Measurements from ENCODE around the gene CMTM8. TPM values are rescaled to one million over a fixed set of nuclear protein-coding genes. Genes with fewer than 3 reads are reported as not detected.

The CMTM8 gene
- total and polyA plus RNA-seq, 2 donors (not counting 1 experiment from before 2014, with no cell fraction given) = under 0.01 to 0.50 TPM

- H2AFZ ChIP-seq (ENCODE audit: low read length) = peak overlapping the region; percentile 54
These were observed 109.1 kb downstream of the CMTM8 start for GRCh38 chr3:32347343-32348125.

GRCh38 chr3:32349184-32349583 is 110.7 kb downstream of the CMTM8 start:
- Histone ChIP-seq H3K4me2 (ENCODE audit: extremely low read depth, insufficient read depth, low read length) (no peak overlapping the region), H3K9me3 (ENCODE audit: control insufficient read depth, insufficient read depth, low read depth, low read length) (no peaks in the 10 kb centered on the region), H3K9ac (ENCODE audit: insufficient read depth, low read length) (no peak overlapping the region), H3K4me1 (ENCODE audit: control insufficient read depth, extremely low read depth, insufficient read depth, low read length) (no peaks in the 10 kb centered on the region), H3K4me3 (replicated peaks in 1 of 4; ENCODE audit: control extremely low read depth in 1 of 4, insufficient read depth in 1 of 4, low read depth in 3 of 4, low read length in 4 of 4) (no peak overlapping the region), H3K79me2 (ENCODE audit: control insufficient read depth, insufficient read depth, low read length) (no peaks in the 10 kb centered on the region), H3K36me3 (ENCODE audit: control insufficient read depth, insufficient read depth, low read length) (no peaks in the 10 kb centered on the region), H3K27me3 (ENCODE audit: control insufficient read depth, insufficient read depth, low read length) (no peaks in the 10 kb centered on the region), H2AFZ (ENCODE audit: low read length) (no peak overlapping the region), H3K27ac (ENCODE audit: insufficient read depth, low read length) (no peak overlapping the region), H4K20me1 (ENCODE audit: control insufficient read depth, extremely low read depth, insufficient read depth, low read length) (no peaks in the 10 kb centered on the region)
- TF ChIP-seq EZH2 (IDR thresholded peaks at IDR 0.05; ENCODE audit: low read length, missing control alignments) (no peak), CTCF (conservative IDR thresholded peaks at IDR 0.05 in 1 of 2, IDR thresholded peaks at IDR 0.05 in 1 of 2; ENCODE audit: low read depth in 1 of 2, low read length in 2 of 2) (no peak)
- no peak for DNase-seq (ENCODE audit: low read depth in 2 of 2)

More at GRCh38 chr3:32347343-32348125, 109.1 kb downstream of the CMTM8 start:
- H4K20me1 ChIP-seq (ENCODE audit: control insufficient read depth, extremely low read depth, insufficient read depth, low read length) = no peaks in the 10 kb centered on the region
- DNase-seq (ENCODE audit: low read depth in 2 of 2) = peak; percentile 10 to 18
- no peak overlapping the region for H3K4me3 ChIP-seq (replicated peaks in 1 of 4; ENCODE audit: control extremely low read depth in 1 of 4, insufficient read depth in 1 of 4, low read depth in 3 of 4, low read length in 4 of 4)
- H3K9me3 ChIP-seq (ENCODE audit: control insufficient read depth, insufficient read depth, low read depth, low read length) = no peaks in the 10 kb centered on the region
- no peak overlapping the region for H3K4me2 ChIP-seq (ENCODE audit: extremely low read depth, insufficient read depth, low read length)
- H3K27me3 ChIP-seq (ENCODE audit: control insufficient read depth, insufficient read depth, low read length) = peaks cover 2% of the 10 kb centered on the region
- no peaks in the 10 kb centered on the region for H3K4me1 ChIP-seq (ENCODE audit: control insufficient read depth, extremely low read depth, insufficient read depth, low read length)
- H3K9ac ChIP-seq (ENCODE audit: insufficient read depth, low read length) = no peak overlapping the region
- TF ChIP-seq EZH2 (IDR thresholded peaks at IDR 0.05; ENCODE audit: low read length, missing control alignments) (no peak), CTCF (conservative IDR thresholded peaks at IDR 0.05 in 1 of 2, IDR thresholded peaks at IDR 0.05 in 1 of 2; ENCODE audit: low read depth in 1 of 2, low read length in 2 of 2) (no peak)
- H3K36me3 ChIP-seq (ENCODE audit: control insufficient read depth, insufficient read depth, low read length) = no peaks in the 10 kb centered on the region
- no peaks in the 10 kb centered on the region for H3K79me2 ChIP-seq (ENCODE audit: control insufficient read depth, insufficient read depth, low read length)
- H3K27ac ChIP-seq (ENCODE audit: insufficient read depth, low read length) = no peak overlapping the region

- no peak for DNase-seq (ENCODE audit: low read depth in 2 of 2)
- Histone ChIP-seq H3K4me2 (ENCODE audit: extremely low read depth, insufficient read depth, low read length) (no peak overlapping the region), H3K79me2 (ENCODE audit: control insufficient read depth, insufficient read depth, low read length) (no peaks in the 10 kb centered on the region), H3K4me1 (ENCODE audit: control insufficient read depth, extremely low read depth, insufficient read depth, low read length) (no peaks in the 10 kb centered on the region), H2AFZ (ENCODE audit: low read length) (no peak overlapping the region), H3K9ac (ENCODE audit: insufficient read depth, low read length) (no peak overlapping the region), H3K27ac (ENCODE audit: insufficient read depth, low read length) (no peak overlapping the region), H3K4me3 (replicated peaks in 1 of 4; ENCODE audit: control extremely low read depth in 1 of 4, insufficient read depth in 1 of 4, low read depth in 3 of 4, low read length in 4 of 4) (no peak overlapping the region), H4K20me1 (ENCODE audit: control insufficient read depth, extremely low read depth, insufficient read depth, low read length) (no peaks in the 10 kb centered on the region), H3K36me3 (ENCODE audit: control insufficient read depth, insufficient read depth, low read length) (no peaks in the 10 kb centered on the region), H3K27me3 (ENCODE audit: control insufficient read depth, insufficient read depth, low read length) (peaks cover 4% of the 10 kb centered on the region), H3K9me3 (ENCODE audit: control insufficient read depth, insufficient read depth, low read depth, low read length) (no peaks in the 10 kb centered on the region)
- TF ChIP-seq EZH2 (IDR thresholded peaks at IDR 0.05; ENCODE audit: low read length, missing control alignments) (no peak), CTCF (conservative IDR thresholded peaks at IDR 0.05 in 1 of 2, IDR thresholded peaks at IDR 0.05 in 1 of 2; ENCODE audit: low read depth in 1 of 2, low read length in 2 of 2) (no peak)
These were observed 114.1 kb downstream of the CMTM8 start for GRCh38 chr3:32352563-32352962.

Data from fibroblast of lung (primary cell).